Measurements from ENCODE around the gene S100A12.

The S100A12 gene

GRCh38 chr1:153355445-153356071 is 19.9 kb downstream of the S100A12 start:
- no peak overlapping the region for H3K4me3 ChIP-seq (replicated peaks; ENCODE audit: insufficient read depth, low read length)
- H3K27ac ChIP-seq (replicated peaks): peak overlapping the region; percentile 91; the same call in 1 of the 2 replicates
- TF ChIP-seq REST (IDR thresholded peaks at IDR 0.05; ENCODE audit: insufficient replicate concordance, low read depth) (no peak), CTCF (IDR thresholded peaks at IDR 0.05; ENCODE audit: insufficient read depth, low read length) (peak; percentile 74), SPI1 (IDR thresholded peaks at IDR 0.05; ENCODE audit: borderline replicate concordance, low read depth) (no peak), GABPA (IDR thresholded peaks at IDR 0.05; ENCODE audit: low read depth) (no peak), POLR2AphosphoS5 (IDR thresholded peaks at IDR 0.05; ENCODE audit: low read depth) (no peak)
- no peaks in the 10 kb centered on the region for H3K27me3 ChIP-seq (ENCODE audit: insufficient read depth, poor library complexity, severe bottlenecking)
- DNase-seq (ENCODE audit: low read depth in 1 of 2, low spot score in 1 of 2): peak; percentile 56 to 90

GRCh38 chr1:153354515-153355193 is 20.8 kb downstream of the S100A12 start:
- Histone ChIP-seq H3K27me3 (ENCODE audit: insufficient read depth, poor library complexity, severe bottlenecking) (no peaks in the 10 kb centered on the region), H3K27ac (replicated peaks) (no peak overlapping the region), H3K4me3 (replicated peaks; ENCODE audit: insufficient read depth, low read length) (no peak overlapping the region)
- TF ChIP-seq CTCF (IDR thresholded peaks at IDR 0.05; ENCODE audit: insufficient read depth, low read length): no peak
- TF ChIP-seq REST (IDR thresholded peaks at IDR 0.05; ENCODE audit: insufficient replicate concordance, low read depth): no peak
- TF ChIP-seq POLR2AphosphoS5 (IDR thresholded peaks at IDR 0.05; ENCODE audit: low read depth): no peak
- no peak for TF ChIP-seq SPI1 (IDR thresholded peaks at IDR 0.05; ENCODE audit: borderline replicate concordance, low read depth)
- TF ChIP-seq GABPA (IDR thresholded peaks at IDR 0.05; ENCODE audit: low read depth): no peak
- DNase-seq (ENCODE audit: low read depth in 1 of 2, low spot score in 1 of 2): no peak

GRCh38 chr1:153353226-153353947 is 22.0 kb downstream of the S100A12 start:
- TF ChIP-seq CTCF (IDR thresholded peaks at IDR 0.05; ENCODE audit: insufficient read depth, low read length) (peak; percentile 39), GABPA (IDR thresholded peaks at IDR 0.05; ENCODE audit: low read depth) (no peak)

More at GRCh38 chr1:153353226-153353947, 22.0 kb downstream of the S100A12 start:
- H3K4me3 ChIP-seq (replicated peaks; ENCODE audit: insufficient read depth, low read length): no peak overlapping the region
- no peak overlapping the region for H3K27ac ChIP-seq (replicated peaks)
- no peaks in the 10 kb centered on the region for H3K27me3 ChIP-seq (ENCODE audit: insufficient read depth, poor library complexity, severe bottlenecking)
- DNase-seq (ENCODE audit: low read depth in 1 of 2, low spot score in 1 of 2): no peak

Data from HL-60 (cell line).